H1 (cell line): ENCODE results near the gene THUMPD2. TPM values are rescaled to one million over a fixed set of nuclear protein-coding genes. Genes with fewer than 3 reads are reported as not detected.

Experiments used
- BACH1 ChIP-seq: IDR thresholded peaks from 2 replicates; pipeline ENCODE4 v1.6.1; 2012; ENCODE audit warnings: low read length, improper control_type of control experiment
- GTF2F1 ChIP-seq: IDR thresholded peaks from 2 replicates; pipeline ENCODE4 v1.6.1; 2012; ENCODE audit warnings: low read depth, low read length, improper control_type of control experiment, borderline replicate concordance
- JUN ChIP-seq: IDR thresholded peaks from 2 replicates; pipeline ENCODE4 v1.6.1; 2011; ENCODE audit warnings: low read depth, mild to moderate bottlenecking, improper control_type of control experiment, low read length
- MAFK ChIP-seq: IDR thresholded peaks from 2 replicates; pipeline ENCODE4 v1.6.1; 2012; ENCODE audit warnings: low read depth, mild to moderate bottlenecking, improper control_type of control experiment, low read length
- RBBP5 ChIP-seq: IDR thresholded peaks from 2 replicates; pipeline ENCODE4 v1.7.1; 2012; ENCODE audit warnings: low read depth, mild to moderate bottlenecking, inconsistent platforms, low read length, moderate library complexity, borderline replicate concordance
- SAP30 ChIP-seq: fragments of 300-600 bp; sonication (generic); IDR thresholded peaks from 2 replicates; pipeline ENCODE4 v1.7.1; 2012; ENCODE audit warnings: low read length, moderate library complexity, mild to moderate bottlenecking, inconsistent platforms; ENCODE audit not compliant: insufficient read depth, insufficient replicate concordance
- SIN3A ChIP-seq, 2 experiments: IDR thresholded peaks in 1 of 2; conservative IDR thresholded peaks in 1 of 2; 2 replicates each; pipeline ENCODE4 v1.6.1; 2011 to 2012; ENCODE audit warnings: low read length in 2 of 2, improper control_type of control experiment in 1 of 2, low read depth in 1 of 2, mild to moderate bottlenecking in 1 of 2
- SRF ChIP-seq: IDR thresholded peaks from 2 replicates; pipeline ENCODE4 v1.6.1; 2011; ENCODE audit warnings: mild to moderate bottlenecking, low read depth, low read length, moderate library complexity
- polyA plus RNA-seq, 7 experiments: library from polyadenylated mRNA; depleted of rRNA in 3 of 7; stranded (reverse) in 5 of 7; unstranded in 2 of 7; fragments of >200 nt in 5 of 7; fragments of 200-250 nt in 2 of 7; gene quantifications; 1 replicate in 5 of 7; 2 replicates in 1 of 7; 4 replicates in 1 of 7; pipeline versions ENCODE4 v1.2.1 to v1.2.3, GENCODE V29; 2011 to 2013; ENCODE audit warnings: missing spikeins in 2 of 7, mixed read lengths in 2 of 7
- total RNA-seq: library from RNA; stranded (reverse); fragmentation: NEBNext Ultra II Directional; extraction: Animal tissue kit (Norgen Biotek cat#: 25700); gene quantifications from 2 replicates; pipeline ENCODE4 v1.2.1, GENCODE V29; 2021
- TF ChIP-seq, protein P1 (sequence below): fragments of 300-600 bp; sonication (generic); IDR thresholded peaks from 2 replicates; pipeline ENCODE4 v1.7.1; 2012; ENCODE audit warnings: low read length, moderate library complexity, mild to moderate bottlenecking, inconsistent platforms; ENCODE audit not compliant: insufficient replicate concordance
- TF ChIP-seq, protein P2 (sequence below): IDR thresholded peaks from 2 replicates; pipeline ENCODE4 v1.6.1; 2012; ENCODE audit warnings: low read length, inconsistent platforms

THUMPD2 gene
- total and polyA plus RNA-seq, 2 of the 8 experiments (the other 6 are each of a cell fraction or from before 2014, with no cell fraction given) = 8.6 to 17.0 TPM

DNA sequence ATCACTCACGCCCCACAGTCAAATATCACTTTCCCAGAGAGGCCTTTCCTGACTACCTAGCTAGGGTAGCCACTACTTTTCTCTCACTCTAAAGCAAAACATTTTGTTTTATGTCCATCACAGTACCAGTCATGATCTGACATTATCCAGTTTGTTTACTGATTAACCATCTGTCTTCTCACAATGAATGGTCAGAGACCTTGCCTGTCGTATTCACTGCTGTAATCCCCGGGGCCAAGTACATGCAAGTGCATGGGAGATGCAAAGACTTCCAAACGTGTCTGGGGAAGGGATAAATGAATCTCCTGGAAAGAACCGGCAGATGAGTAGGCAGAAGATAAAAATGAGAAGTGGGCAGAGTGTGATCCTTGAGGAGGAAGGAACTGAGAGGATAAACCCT is 39.7 kb downstream of the THUMPD2 start (continued):
- TF ChIP-seq, protein P1, sequence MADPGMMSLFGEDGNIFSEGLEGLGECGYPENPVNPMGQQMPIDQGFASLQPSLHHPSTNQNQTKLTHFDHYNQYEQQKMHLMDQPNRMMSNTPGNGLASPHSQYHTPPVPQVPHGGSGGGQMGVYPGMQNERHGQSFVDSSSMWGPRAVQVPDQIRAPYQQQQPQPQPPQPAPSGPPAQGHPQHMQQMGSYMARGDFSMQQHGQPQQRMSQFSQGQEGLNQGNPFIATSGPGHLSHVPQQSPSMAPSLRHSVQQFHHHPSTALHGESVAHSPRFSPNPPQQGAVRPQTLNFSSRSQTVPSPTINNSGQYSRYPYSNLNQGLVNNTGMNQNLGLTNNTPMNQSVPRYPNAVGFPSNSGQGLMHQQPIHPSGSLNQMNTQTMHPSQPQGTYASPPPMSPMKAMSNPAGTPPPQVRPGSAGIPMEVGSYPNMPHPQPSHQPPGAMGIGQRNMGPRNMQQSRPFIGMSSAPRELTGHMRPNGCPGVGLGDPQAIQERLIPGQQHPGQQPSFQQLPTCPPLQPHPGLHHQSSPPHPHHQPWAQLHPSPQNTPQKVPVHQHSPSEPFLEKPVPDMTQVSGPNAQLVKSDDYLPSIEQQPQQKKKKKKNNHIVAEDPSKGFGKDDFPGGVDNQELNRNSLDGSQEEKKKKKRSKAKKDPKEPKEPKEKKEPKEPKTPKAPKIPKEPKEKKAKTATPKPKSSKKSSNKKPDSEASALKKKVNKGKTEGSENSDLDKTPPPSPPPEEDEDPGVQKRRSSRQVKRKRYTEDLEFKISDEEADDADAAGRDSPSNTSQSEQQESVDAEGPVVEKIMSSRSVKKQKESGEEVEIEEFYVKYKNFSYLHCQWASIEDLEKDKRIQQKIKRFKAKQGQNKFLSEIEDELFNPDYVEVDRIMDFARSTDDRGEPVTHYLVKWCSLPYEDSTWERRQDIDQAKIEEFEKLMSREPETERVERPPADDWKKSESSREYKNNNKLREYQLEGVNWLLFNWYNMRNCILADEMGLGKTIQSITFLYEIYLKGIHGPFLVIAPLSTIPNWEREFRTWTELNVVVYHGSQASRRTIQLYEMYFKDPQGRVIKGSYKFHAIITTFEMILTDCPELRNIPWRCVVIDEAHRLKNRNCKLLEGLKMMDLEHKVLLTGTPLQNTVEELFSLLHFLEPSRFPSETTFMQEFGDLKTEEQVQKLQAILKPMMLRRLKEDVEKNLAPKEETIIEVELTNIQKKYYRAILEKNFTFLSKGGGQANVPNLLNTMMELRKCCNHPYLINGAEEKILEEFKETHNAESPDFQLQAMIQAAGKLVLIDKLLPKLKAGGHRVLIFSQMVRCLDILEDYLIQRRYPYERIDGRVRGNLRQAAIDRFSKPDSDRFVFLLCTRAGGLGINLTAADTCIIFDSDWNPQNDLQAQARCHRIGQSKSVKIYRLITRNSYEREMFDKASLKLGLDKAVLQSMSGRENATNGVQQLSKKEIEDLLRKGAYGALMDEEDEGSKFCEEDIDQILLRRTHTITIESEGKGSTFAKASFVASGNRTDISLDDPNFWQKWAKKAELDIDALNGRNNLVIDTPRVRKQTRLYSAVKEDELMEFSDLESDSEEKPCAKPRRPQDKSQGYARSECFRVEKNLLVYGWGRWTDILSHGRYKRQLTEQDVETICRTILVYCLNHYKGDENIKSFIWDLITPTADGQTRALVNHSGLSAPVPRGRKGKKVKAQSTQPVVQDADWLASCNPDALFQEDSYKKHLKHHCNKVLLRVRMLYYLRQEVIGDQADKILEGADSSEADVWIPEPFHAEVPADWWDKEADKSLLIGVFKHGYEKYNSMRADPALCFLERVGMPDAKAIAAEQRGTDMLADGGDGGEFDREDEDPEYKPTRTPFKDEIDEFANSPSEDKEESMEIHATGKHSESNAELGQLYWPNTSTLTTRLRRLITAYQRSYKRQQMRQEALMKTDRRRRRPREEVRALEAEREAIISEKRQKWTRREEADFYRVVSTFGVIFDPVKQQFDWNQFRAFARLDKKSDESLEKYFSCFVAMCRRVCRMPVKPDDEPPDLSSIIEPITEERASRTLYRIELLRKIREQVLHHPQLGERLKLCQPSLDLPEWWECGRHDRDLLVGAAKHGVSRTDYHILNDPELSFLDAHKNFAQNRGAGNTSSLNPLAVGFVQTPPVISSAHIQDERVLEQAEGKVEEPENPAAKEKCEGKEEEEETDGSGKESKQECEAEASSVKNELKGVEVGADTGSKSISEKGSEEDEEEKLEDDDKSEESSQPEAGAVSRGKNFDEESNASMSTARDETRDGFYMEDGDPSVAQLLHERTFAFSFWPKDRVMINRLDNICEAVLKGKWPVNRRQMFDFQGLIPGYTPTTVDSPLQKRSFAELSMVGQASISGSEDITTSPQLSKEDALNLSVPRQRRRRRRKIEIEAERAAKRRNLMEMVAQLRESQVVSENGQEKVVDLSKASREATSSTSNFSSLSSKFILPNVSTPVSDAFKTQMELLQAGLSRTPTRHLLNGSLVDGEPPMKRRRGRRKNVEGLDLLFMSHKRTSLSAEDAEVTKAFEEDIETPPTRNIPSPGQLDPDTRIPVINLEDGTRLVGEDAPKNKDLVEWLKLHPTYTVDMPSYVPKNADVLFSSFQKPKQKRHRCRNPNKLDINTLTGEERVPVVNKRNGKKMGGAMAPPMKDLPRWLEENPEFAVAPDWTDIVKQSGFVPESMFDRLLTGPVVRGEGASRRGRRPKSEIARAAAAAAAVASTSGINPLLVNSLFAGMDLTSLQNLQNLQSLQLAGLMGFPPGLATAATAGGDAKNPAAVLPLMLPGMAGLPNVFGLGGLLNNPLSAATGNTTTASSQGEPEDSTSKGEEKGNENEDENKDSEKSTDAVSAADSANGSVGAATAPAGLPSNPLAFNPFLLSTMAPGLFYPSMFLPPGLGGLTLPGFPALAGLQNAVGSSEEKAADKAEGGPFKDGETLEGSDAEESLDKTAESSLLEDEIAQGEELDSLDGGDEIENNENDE = no peak
- no peak for TF ChIP-seq RBBP5
- no peak for TF ChIP-seq MAFK
- no peak for TF ChIP-seq JUN
- no peak for TF ChIP-seq SAP30
- TF ChIP-seq, protein P2, sequence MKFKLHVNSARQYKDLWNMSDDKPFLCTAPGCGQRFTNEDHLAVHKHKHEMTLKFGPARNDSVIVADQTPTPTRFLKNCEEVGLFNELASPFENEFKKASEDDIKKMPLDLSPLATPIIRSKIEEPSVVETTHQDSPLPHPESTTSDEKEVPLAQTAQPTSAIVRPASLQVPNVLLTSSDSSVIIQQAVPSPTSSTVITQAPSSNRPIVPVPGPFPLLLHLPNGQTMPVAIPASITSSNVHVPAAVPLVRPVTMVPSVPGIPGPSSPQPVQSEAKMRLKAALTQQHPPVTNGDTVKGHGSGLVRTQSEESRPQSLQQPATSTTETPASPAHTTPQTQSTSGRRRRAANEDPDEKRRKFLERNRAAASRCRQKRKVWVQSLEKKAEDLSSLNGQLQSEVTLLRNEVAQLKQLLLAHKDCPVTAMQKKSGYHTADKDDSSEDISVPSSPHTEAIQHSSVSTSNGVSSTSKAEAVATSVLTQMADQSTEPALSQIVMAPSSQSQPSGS = no peak
- TF ChIP-seq SIN3A (conservative IDR thresholded peaks at IDR 0.05 in 1 of 2, IDR thresholded peaks at IDR 0.05 in 1 of 2; ENCODE audit: low read depth in 1 of 2, low read length in 2 of 2) = no peak
- no peak for TF ChIP-seq GTF2F1
- TF ChIP-seq SRF = no peak
- no peak for TF ChIP-seq BACH1
